HEK293T (cell line): ENCODE results near the gene MYO1B.

Experiments
- ARNT ChIP-seq: fragments of 450-650 bp; IDR thresholded peaks from 2 replicates; pipeline ENCODE4 v1.6.1; 2017; ENCODE audit warnings: mild to moderate bottlenecking
- CTBP1 ChIP-seq: fragments of 450-650 bp; IDR thresholded peaks from 2 replicates; pipeline ENCODE4 v1.6.1; 2016; ENCODE audit warnings: borderline replicate concordance
- FOXA1 ChIP-seq: fragments of 450-650 bp; IDR thresholded peaks from 2 replicates; pipeline ENCODE4 v1.6.1; 2016; ENCODE audit warnings: mild to moderate bottlenecking
- HDGF ChIP-seq: fragments of 450-650 bp; IDR thresholded peaks from 2 replicates; pipeline ENCODE4 v1.6.1; 2017; ENCODE audit warnings: antibody characterized with exemption, borderline replicate concordance
- LEF1 ChIP-seq: fragments of 450-650 bp; IDR thresholded peaks from 2 replicates; pipeline ENCODE4 v1.6.1; 2017; ENCODE audit warnings: mild to moderate bottlenecking, borderline replicate concordance
- NFRKB ChIP-seq: fragments of 450-650 bp; IDR thresholded peaks from 2 replicates; pipeline ENCODE4 v1.6.1; 2016; ENCODE audit warnings: mild to moderate bottlenecking, moderate library complexity
- PKNOX1 ChIP-seq: fragments of 450-650 bp; IDR thresholded peaks from 2 replicates; pipeline ENCODE4 v1.6.1; 2016
- SP1 ChIP-seq: fragments of 450-650 bp; IDR thresholded peaks from 2 replicates; pipeline ENCODE4 v1.6.1; 2017
- SUZ12 ChIP-seq: fragments of 450-650 bp; IDR thresholded peaks from 2 replicates; pipeline ENCODE4 v1.6.1; 2016; ENCODE audit warnings: mild to moderate bottlenecking
- ZNF384 ChIP-seq: fragments of 450-650 bp; IDR thresholded peaks from 2 replicates; pipeline ENCODE4 v1.6.1; 2016

- TF ChIP-seq HDGF, result no peak
- TF ChIP-seq PKNOX1, result no peak
- TF ChIP-seq SP1, result no peak
- TF ChIP-seq FOXA1, result no peak
- no peak for TF ChIP-seq NFRKB
- TF ChIP-seq ZNF384, result no peak
- TF ChIP-seq ARNT, result no peak
- no peak for TF ChIP-seq SUZ12
- TF ChIP-seq LEF1, result no peak
- no peak for TF ChIP-seq CTBP1
Measured at GRCh38 chr2:191304939-191305875, 60.0 kb downstream of the MYO1B start.
